Activated T-helper 1 cell treated with anti-CD3 and anti-CD28 coated beads, Interleukin-12 subunit alpha, Interleukin-12 subunit beta, Interleukin-2, Interleukin-4 antibody, amounts not matched to agents 30 ng/mL and 10 ng/mL and 1 ng/mL, durations not matched to agents 14 hours and 24 hours and 36 hours (primary cell): ENCODE measurements around the gene GID8. TPM values are rescaled to one million over a fixed set of nuclear protein-coding genes. Genes with fewer than 3 reads are reported as not detected.

ENCODE experiments used
- DNase-seq: peaks from one replicate; pipeline ENCODE4 v3.0.0; 2021; ENCODE audit warnings: low spot score
- H3K27ac Mint-ChIP-seq: one replicate; pipeline ENCODE4 v1.8.0; 2021; ENCODE audit warnings: mild to moderate bottlenecking, mixed read lengths
- H3K27me3 Mint-ChIP-seq: one replicate; pipeline ENCODE4 v1.8.0; 2022; ENCODE audit warnings: mild to moderate bottlenecking, moderate library complexity, mixed read lengths; ENCODE audit not compliant: insufficient read depth
- H3K36me3 Mint-ChIP-seq: one replicate; pipeline ENCODE4 v1.8.0; 2021; ENCODE audit warnings: low read depth, mixed read lengths
- H3K4me1 Mint-ChIP-seq: one replicate; pipeline ENCODE4 v1.8.0; 2021; ENCODE audit warnings: low read depth, mixed read lengths
- H3K4me3 Mint-ChIP-seq: one replicate; pipeline ENCODE4 v1.8.0; 2021; ENCODE audit warnings: mild to moderate bottlenecking, moderate library complexity, mixed read lengths
- H3K9me3 Mint-ChIP-seq: one replicate; pipeline ENCODE4 v1.8.0; 2021; ENCODE audit warnings: mixed read lengths
- intact Hi-C: fragments of 100-400 bp; cut with micrococcal nuclease; formaldehyde crosslinking; loops from one replicate; pipeline ENCODE4 v1.15.1; 2024
- total RNA-seq: library from RNA; stranded (reverse); gene quantifications from 2 replicates; pipeline ENCODE4 v1.2.3, GENCODE V29; 2022

GID8 gene
- total RNA-seq, 1 donor from 2014 or later = 52.5 TPM

DNA sequence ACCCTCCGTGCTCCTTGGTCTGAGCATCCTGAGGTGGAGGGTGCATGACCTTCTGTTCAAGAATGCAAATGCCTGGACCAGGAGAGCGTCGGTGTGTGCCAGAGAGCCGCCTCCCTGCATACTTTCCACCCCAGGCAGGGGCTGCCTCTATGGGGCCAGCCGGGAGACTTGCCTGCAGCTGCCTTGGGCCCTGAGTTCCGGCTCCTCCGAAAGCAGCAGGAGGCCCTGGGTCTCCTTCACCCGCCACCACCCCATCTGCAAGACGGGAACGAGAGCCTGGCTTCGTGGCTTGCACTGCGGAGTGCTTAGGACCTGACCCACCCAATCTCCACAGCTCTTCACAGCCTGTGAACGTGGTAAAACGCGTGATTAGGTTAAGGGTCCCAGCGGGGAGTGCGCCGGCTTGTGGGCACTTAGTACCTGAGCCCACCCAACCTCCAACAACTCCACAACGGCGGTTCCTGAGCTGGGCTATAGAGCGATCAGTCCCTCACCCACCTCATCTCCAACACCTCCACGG lies 52.4 kb downstream of the GID8 start:
- no peaks in the 10 kb centered on the region for H3K9me3 Mint-ChIP-seq
- H3K4me1 Mint-ChIP-seq = no peaks in the 10 kb centered on the region
- no peaks in the 10 kb centered on the region for H3K27me3 Mint-ChIP-seq
- intact Hi-C loops = no loop called here
- no peak for DNase-seq
- H3K36me3 Mint-ChIP-seq = no peaks in the 10 kb centered on the region
- no peak overlapping the region for H3K27ac Mint-ChIP-seq
- H3K4me3 Mint-ChIP-seq = no peak overlapping the region

DNA sequence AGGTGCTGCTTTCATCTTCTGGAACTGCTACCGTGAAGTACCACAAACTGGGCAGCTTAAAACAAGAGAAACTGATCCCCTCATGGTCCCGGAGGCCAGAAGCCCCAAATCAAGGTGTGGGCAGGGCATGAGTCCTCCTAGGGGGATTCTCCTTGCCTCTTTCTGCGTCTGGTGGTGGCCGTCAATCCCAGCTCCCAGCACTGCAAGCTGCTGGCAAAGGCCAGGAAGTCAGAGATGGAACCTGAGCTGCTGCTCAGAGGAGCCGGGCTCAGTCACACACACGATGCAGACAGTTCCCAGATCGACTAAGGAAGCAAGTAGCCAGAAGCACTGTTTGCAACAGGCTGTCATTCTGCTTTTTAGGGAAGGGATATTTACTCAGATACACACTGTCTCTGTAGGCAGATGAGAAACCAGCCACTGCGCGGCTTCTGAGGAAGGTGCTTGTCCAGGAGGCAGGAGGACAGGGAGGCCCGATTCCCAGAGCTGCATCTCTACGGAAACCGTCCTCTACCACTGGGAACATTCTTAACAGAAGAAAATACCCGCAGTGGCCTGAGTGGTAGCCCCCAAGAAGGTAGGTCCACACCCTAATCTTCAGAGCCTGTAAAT lies 53.4 kb downstream of the GID8 start:
- Mint-ChIP-seq H3K27ac (no peak overlapping the region), H3K4me1 (no peaks in the 10 kb centered on the region), H3K36me3 (no peaks in the 10 kb centered on the region), H3K4me3 (no peak overlapping the region), H3K27me3 (peaks cover under 1% of the 10 kb centered on the region), H3K9me3 (no peaks in the 10 kb centered on the region)
- intact Hi-C loops = no loop called here
- DNase-seq = no peak

- no peaks in the 10 kb centered on the region for H3K9me3 Mint-ChIP-seq
- no peaks in the 10 kb centered on the region for H3K36me3 Mint-ChIP-seq
- H3K27ac Mint-ChIP-seq = no peak overlapping the region
- no peak for DNase-seq
- H3K27me3 Mint-ChIP-seq = peaks cover 2% of the 10 kb centered on the region
- no peaks in the 10 kb centered on the region for H3K4me1 Mint-ChIP-seq
- H3K4me3 Mint-ChIP-seq = no peak overlapping the region
- intact Hi-C loops = no loop called here
These were observed 53.9 kb downstream of the GID8 start for GRCh38 chr20:62991863-62992262.

GRCh38 chr20:62993856-62994494 lies 56.0 kb downstream of the GID8 start:
- no peak overlapping the region for H3K27ac Mint-ChIP-seq
- H3K4me1 Mint-ChIP-seq = no peaks in the 10 kb centered on the region

DNA sequence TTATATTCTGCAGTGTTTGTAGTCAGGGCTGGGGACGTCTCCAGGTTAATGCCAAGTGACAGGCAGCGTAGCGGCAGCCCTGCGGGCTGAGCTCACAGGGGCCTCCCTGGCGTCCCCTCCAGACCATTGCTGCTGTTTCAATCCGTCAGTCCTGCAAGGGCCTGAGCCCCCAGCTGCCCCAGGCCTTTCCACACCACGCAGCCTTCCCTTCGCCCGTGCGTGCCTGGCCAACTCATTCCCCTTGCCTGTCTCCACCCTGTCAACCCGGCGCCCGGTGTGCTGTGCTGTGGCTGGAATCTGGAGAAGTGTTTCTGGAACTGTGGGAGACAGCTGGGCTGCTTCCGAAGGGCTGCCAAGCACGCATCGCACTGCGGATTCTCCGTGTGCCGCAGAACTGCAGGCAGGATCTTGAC lies 56.9 kb downstream of the GID8 start:
- intact Hi-C loops = no loop called here
- Mint-ChIP-seq H3K27me3 (peaks cover 13% of the 10 kb centered on the region), H3K27ac (no peak overlapping the region)

More at GRCh38 chr20:62993856-62994494, 56.0 kb downstream of the GID8 start:
- Mint-ChIP-seq H3K4me3 (no peak overlapping the region), H3K27me3 (peaks cover 6% of the 10 kb centered on the region), H3K9me3 (no peaks in the 10 kb centered on the region), H3K36me3 (no peaks in the 10 kb centered on the region)
- DNase-seq = no peak
- intact Hi-C loops = no loop called here

DNA sequence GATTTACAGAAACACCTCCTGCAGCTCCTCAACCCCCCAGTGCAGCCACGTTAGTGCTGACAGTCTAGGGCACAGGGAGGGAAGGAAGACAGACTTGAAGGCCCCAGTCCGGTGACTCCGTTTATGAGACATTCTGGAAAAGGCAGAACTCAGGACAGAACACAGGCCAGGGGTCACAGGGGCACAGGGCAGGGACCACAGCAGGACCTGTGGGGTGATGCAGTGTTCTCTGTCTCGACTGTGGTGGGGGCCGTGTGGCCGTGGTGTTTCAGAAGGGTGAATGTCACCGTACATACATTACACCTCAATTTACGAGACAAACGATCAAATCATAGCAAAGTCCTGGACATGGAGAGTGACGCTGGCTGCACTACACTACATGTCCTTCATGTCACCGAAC lies 57.5 kb downstream of the GID8 start:
- Mint-ChIP-seq H3K27ac (no peak overlapping the region), H3K4me1 (no peaks in the 10 kb centered on the region), H3K36me3 (no peaks in the 10 kb centered on the region), H3K9me3 (no peaks in the 10 kb centered on the region), H3K27me3 (peaks cover 13% of the 10 kb centered on the region), H3K4me3 (no peak overlapping the region)
- intact Hi-C loops = no loop called here
- DNase-seq = no peak

More for the DNA sequence above, 56.9 kb downstream of the GID8 start:
- DNase-seq = no peak
- H3K9me3 Mint-ChIP-seq = no peaks in the 10 kb centered on the region
- H3K36me3 Mint-ChIP-seq = no peaks in the 10 kb centered on the region
- H3K4me1 Mint-ChIP-seq = no peaks in the 10 kb centered on the region
- no peak overlapping the region for H3K4me3 Mint-ChIP-seq

DNA sequence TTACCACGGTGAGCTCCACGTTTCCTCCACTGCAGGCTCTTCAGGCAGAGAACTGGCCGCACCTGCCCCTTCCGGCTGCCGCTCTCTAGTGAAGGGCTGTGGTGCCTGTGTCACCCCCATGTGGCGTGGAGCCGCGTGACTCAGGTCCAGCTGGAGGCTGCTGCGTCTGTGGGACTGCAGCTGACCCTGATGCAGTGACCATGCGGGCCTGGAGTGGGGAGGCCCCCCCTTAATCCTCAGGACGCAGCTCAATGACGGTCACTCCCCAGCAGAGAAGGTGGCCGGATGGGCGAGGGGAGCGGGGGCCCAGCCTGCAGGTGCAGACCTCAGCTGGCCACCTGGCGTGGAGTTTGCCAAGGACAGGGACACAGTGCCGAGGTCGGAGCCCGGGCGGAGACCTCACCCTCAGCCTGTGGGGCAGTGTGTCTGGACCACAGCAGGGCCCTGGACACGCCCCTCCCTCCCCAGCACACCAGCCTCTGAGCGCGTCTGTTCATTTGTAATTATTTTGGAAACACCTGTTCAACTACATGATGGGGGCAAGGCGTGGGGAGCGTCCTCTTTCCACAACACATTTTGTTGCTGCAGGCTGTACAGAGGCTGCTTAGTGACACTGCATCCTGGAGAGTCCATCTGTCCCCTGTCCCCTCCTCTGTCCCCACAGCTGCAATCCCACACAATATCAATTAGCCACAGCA lies 58.1 kb downstream of the GID8 start:
- Mint-ChIP-seq H3K4me1 (no peaks in the 10 kb centered on the region), H3K27me3 (peaks cover 18% of the 10 kb centered on the region), H3K4me3 (no peak overlapping the region), H3K27ac (no peak overlapping the region), H3K36me3 (no peaks in the 10 kb centered on the region), H3K9me3 (no peaks in the 10 kb centered on the region)
- intact Hi-C loops = no loop called here
- no peak for DNase-seq

- DNase-seq = no peak
- Mint-ChIP-seq H3K27me3 (peaks cover 21% of the 10 kb centered on the region), H3K27ac (no peak overlapping the region), H3K9me3 (no peaks in the 10 kb centered on the region), H3K4me3 (no peak overlapping the region), H3K4me1 (no peaks in the 10 kb centered on the region), H3K36me3 (no peaks in the 10 kb centered on the region)
- intact Hi-C loops = no loop called here
These were observed 58.6 kb downstream of the GID8 start for GRCh38 chr20:62996596-62996982.

- Mint-ChIP-seq H3K36me3 (no peaks in the 10 kb centered on the region), H3K27me3 (peaks cover 29% of the 10 kb centered on the region), H3K4me1 (no peaks in the 10 kb centered on the region), H3K9me3 (no peaks in the 10 kb centered on the region), H3K4me3 (no peak overlapping the region), H3K27ac (no peak overlapping the region)
- intact Hi-C loops = no loop called here
- DNase-seq = no peak
These were observed 59.6 kb downstream of the GID8 start for GRCh38 chr20:62997417-62998035.

Other genes starting within 250 kb of the GID8 start
- not detected in 2 replicates for gene NTSR1, start 229.3 kb upstream of the GID8 start, total RNA-seq
- 17.8 and 19.5 TPM in 2 replicates for gene MRGBP, start 141.7 kb upstream of the GID8 start, total RNA-seq
- 51.2 and 56.4 TPM in 2 replicates for gene OGFR, start 133.3 kb upstream of the GID8 start, total RNA-seq
- not detected in 2 replicates for gene COL9A3, start 121.1 kb upstream of the GID8 start, total RNA-seq
- gene TCFL5, start 76.3 kb upstream of the GID8 start, total RNA-seq = 5.7 and 5.8 TPM in 2 replicates
- gene DIDO1, start 11.6 kb upstream of the GID8 start, total RNA-seq = 60.5 and 60.8 TPM in 2 replicates
- 7.6 and 8.6 TPM in 2 replicates for gene SLC17A9, start 14.6 kb downstream of the GID8 start, total RNA-seq
- gene BHLHE23, start 68.8 kb downstream of the GID8 start, total RNA-seq = not detected in 2 replicates